H1 (cell line): ENCODE results near the gene GPER1.

ENCODE experiments used
- CTCF ChIP-seq, 3 experiments: IDR thresholded peaks; 1 replicate in 2 of 3; 2 replicates in 1 of 3; pipeline versions ENCODE4 v1.5.1 to v1.6.1; 2011; ENCODE audit warnings: low read length in 3 of 3, mild to moderate bottlenecking in 3 of 3, inconsistent platforms in 2 of 3, low read depth in 1 of 3, moderate library complexity in 1 of 3; ENCODE audit not compliant: insufficient read depth in 1 of 3; ENCODE audit errors: control extremely low read depth in 1 of 3
- EGR1 ChIP-seq: IDR thresholded peaks from 2 replicates; pipeline ENCODE4 v1.6.1; 2011; ENCODE audit warnings: low read depth, low read length, borderline replicate concordance
- EP300 ChIP-seq, 2 experiments: IDR thresholded peaks; 1 replicate in 1 of 2; 2 replicates in 1 of 2; pipeline ENCODE4 v1.6.1; 2011 to 2012; ENCODE audit warnings: low read depth in 2 of 2, low read length in 2 of 2, mild to moderate bottlenecking in 2 of 2, borderline replicate concordance in 1 of 2, inconsistent platforms in 1 of 2, moderate library complexity in 1 of 2
- GTF2F1 ChIP-seq: IDR thresholded peaks from 2 replicates; pipeline ENCODE4 v1.6.1; 2012; ENCODE audit warnings: low read depth, low read length, improper control_type of control experiment, borderline replicate concordance
- JUN ChIP-seq: IDR thresholded peaks from 2 replicates; pipeline ENCODE4 v1.6.1; 2011; ENCODE audit warnings: low read depth, mild to moderate bottlenecking, improper control_type of control experiment, low read length
- POLR2A ChIP-seq, 2 experiments: IDR thresholded peaks; 1 replicate in 1 of 2; 2 replicates in 1 of 2; pipeline ENCODE4 v1.6.1; 2011; ENCODE audit warnings: low read depth in 2 of 2, low read length in 2 of 2, mild to moderate bottlenecking in 2 of 2; ENCODE audit errors: control extremely low read depth in 1 of 2
- SIN3A ChIP-seq, 2 experiments: IDR thresholded peaks in 1 of 2; conservative IDR thresholded peaks in 1 of 2; 2 replicates each; pipeline ENCODE4 v1.6.1; 2011 to 2012; ENCODE audit warnings: low read length in 2 of 2, improper control_type of control experiment in 1 of 2, low read depth in 1 of 2, mild to moderate bottlenecking in 1 of 2
- TAF1 ChIP-seq: IDR thresholded peaks from 2 replicates; pipeline ENCODE4 v1.6.1; 2011; ENCODE audit warnings: mild to moderate bottlenecking, low read depth, low read length
- TAF7 ChIP-seq: optimal IDR thresholded peaks from 2 replicates; pipeline ENCODE3; 2011; ENCODE audit warnings: low read depth, mild to moderate bottlenecking, inconsistent platforms, low read length, moderate library complexity, borderline replicate concordance
- USF2 ChIP-seq: IDR thresholded peaks from 2 replicates; pipeline ENCODE4 v1.6.1; 2011; ENCODE audit warnings: low read length, improper control_type of control experiment
- YY1 ChIP-seq: IDR thresholded peaks from 2 replicates; pipeline ENCODE4 v1.6.1; 2011; ENCODE audit warnings: low read depth, mild to moderate bottlenecking, low read length

- TF ChIP-seq CTCF (IDR thresholded peaks at IDR 0.05; ENCODE audit: control extremely low read depth in 1 of 3, insufficient read depth in 1 of 3, low read depth in 1 of 3, low read length in 3 of 3) (no peak), EGR1 (no peak), USF2 (no peak), GTF2F1 (no peak), JUN (no peak), TAF7 (no peak), YY1 (no peak), SIN3A (conservative IDR thresholded peaks at IDR 0.05 in 1 of 2, IDR thresholded peaks at IDR 0.05 in 1 of 2; ENCODE audit: low read depth in 1 of 2, low read length in 2 of 2) (no peak), TAF1 (no peak), EP300 (IDR thresholded peaks at IDR 0.05; ENCODE audit: borderline replicate concordance in 1 of 2, low read depth in 2 of 2, low read length in 2 of 2) (no peak), POLR2A (IDR thresholded peaks at IDR 0.05; ENCODE audit: control extremely low read depth in 1 of 2, low read depth in 2 of 2, low read length in 2 of 2) (no peak)
These were observed 43.8 kb downstream of the GPER1 start for GRCh38 chr7:1131471-1132265.
